Heart left ventricle (tissue), 13 donors: Measurements from ENCODE around the gene SECTM1.
"Not testable (repeated sequence)": the region's sequence is repeated elsewhere in the genome, so short reads cannot be mapped to it uniquely, and the experiment has no call there.

Experiments
- CTCF ChIP-seq, 12 donors: fragments of 200-600 bp; sonication (generic) in 4 of 12; IDR thresholded peaks; one replicate each; pipeline versions ENCODE4 v1.5.0 to v1.8.0; 2018 to 2022; ENCODE audit warnings: antibody characterized with exemption in 12 of 12, mild to moderate bottlenecking in 5 of 12
- POLR2A ChIP-seq, 2 donors: fragments of 450-650 bp; IDR thresholded peaks; one replicate each; pipeline ENCODE4 v1.6.1; 2017; ENCODE audit warnings: antibody characterized with exemption in 2 of 2, mild to moderate bottlenecking in 2 of 2, moderate library complexity in 2 of 2
- donor health status: ischemic (EF 13 %, LVEDD 7.1; RV severe dilation, severe dysfunction).
- donor health status: DM: no; HTN: yes; CAD: no.
- donor health status: DM: no; HTN: no; CAD: no.
- donor health status: ischemic (EF 25% LVEDD 6.9; RV normal size, moderate dysfunction).
- donor health status: ischemic (EF 25% LVEDD 5.7; RV mildly dilated, moderate dysfunction).
- donor health status: ischemic (EF 35%, LVEDD 5.7; RV mildly dilated, moderate dysfunction).
- donor health status: nonischemic (EF 11% LVEDD 7.7; RV severe dilation, severe dysfunction).
- donor health status: DM: yes; HTN: yes; CAD: no.
- donor health status: PGD.
- donor health status: ischemic (EF 29% LVEDD 5.4; RV normal size, mild dysfunction).
- donor health status: nonischemic (EF 23%, LVEDD 6.1; RV moderate dilation, normal function).

- TF ChIP-seq CTCF, POLR2A (IDR thresholded peaks at IDR 0.05): not testable (repeated sequence)
These were observed 39.5 kb upstream of the SECTM1 start for GRCh38 chr17:82373072-82373452.
